HL-60/S4 (cell line): ENCODE data around the gene CDH4.
"Not testable (repeated sequence)": the region's sequence is repeated elsewhere in the genome, so short reads cannot be mapped to it uniquely, and the experiment has no call there.

ENCODE experiments used
- in situ Hi-C: fragments of 300-500 bp; cut with MboI; formaldehyde crosslinking; loops from 2 replicates; pipeline ENCODE4 v1.14.3; 2022; ENCODE audit warnings: low sequenced_read_pairs

The CDH4 gene

GRCh38 chr20:61378694-61379355, 126.8 kb downstream of the CDH4 start:
- in situ Hi-C loops = no loop called here

- in situ Hi-C loops = no loop called here
These were observed 128.0 kb downstream of the CDH4 start for GRCh38 chr20:61379898-61380544.

GRCh38 chr20:61380545-61380915, 128.5 kb downstream of the CDH4 start:
- in situ Hi-C loops = no loop called here

- in situ Hi-C loops = no loop called here
These were observed 130.1 kb downstream of the CDH4 start for GRCh38 chr20:61382194-61382593.

- in situ Hi-C loops = no loop called here
These were observed 133.2 kb downstream of the CDH4 start for GRCh38 chr20:61385296-61385695.

- in situ Hi-C loops = no loop called here
These were observed 133.7 kb downstream of the CDH4 start for GRCh38 chr20:61385731-61386130.

- in situ Hi-C loops = no loop called here
These were observed 135.3 kb downstream of the CDH4 start for GRCh38 chr20:61387204-61387953.

- in situ Hi-C loops = no loop called here
These were observed 135.9 kb downstream of the CDH4 start for GRCh38 chr20:61387954-61388348.

- in situ Hi-C loops = no loop called here
These were observed 137.0 kb downstream of the CDH4 start for GRCh38 chr20:61389077-61389476.

GRCh38 chr20:61391185-61391584, 139.1 kb downstream of the CDH4 start:
- in situ Hi-C loops = no loop called here

- in situ Hi-C loops = no loop called here
These were observed 139.9 kb downstream of the CDH4 start for GRCh38 chr20:61391812-61392520.

GRCh38 chr20:61394088-61394799, 142.2 kb downstream of the CDH4 start:
- in situ Hi-C loops = no loop called here

GRCh38 chr20:61396262-61396848, 144.3 kb downstream of the CDH4 start:
- in situ Hi-C loops = no loop called here

GRCh38 chr20:61397146-61397545, 145.1 kb downstream of the CDH4 start:
- in situ Hi-C loops = no loop called here

GRCh38 chr20:61397790-61398189, 145.7 kb downstream of the CDH4 start:
- in situ Hi-C loops = no loop called here

- in situ Hi-C loops = no loop called here
These were observed 147.4 kb downstream of the CDH4 start for GRCh38 chr20:61399433-61399832.

GRCh38 chr20:61400499-61400898, 148.4 kb downstream of the CDH4 start:
- in situ Hi-C loops = no loop called here

- in situ Hi-C loops = no loop called here
These were observed 152.2 kb downstream of the CDH4 start for GRCh38 chr20:61404303-61404702.

GRCh38 chr20:61405007-61405406, 152.9 kb downstream of the CDH4 start:
- in situ Hi-C loops = no loop called here

- in situ Hi-C loops = not testable (repeated sequence)
These were observed 154.7 kb downstream of the CDH4 start for GRCh38 chr20:61406773-61407172.
